PC-3 (cell line): ENCODE measurements around the gene IFI35. TPM values are rescaled to one million over a fixed set of nuclear protein-coding genes. Genes with fewer than 3 reads are reported as not detected.
"Not testable (repeated sequence)": the region's sequence is repeated elsewhere in the genome, so short reads cannot be mapped to it uniquely, and the experiment has no call there.

Experiments
- ATAC-seq: fragments of 200-7000 bp; cut with Tn5 transposase; 2 replicates; pipeline ENCODE4 v1.9.1; 2020; ENCODE audit warnings: mild to moderate bottlenecking, moderate library complexity
- BruUV-seq: library from RNA; stranded (reverse); fragments of 400-500 nt; replicated peaks from 2 replicates; lab custom pipeline; 2021; lab: Mats Ljungman, UMichigan
- CTCF ChIA-PET: fragments of 300-600 bp; sonication (Branson Sonifier 250); formaldehyde crosslinking; loops from one replicate; lab custom pipeline; 2022; ENCODE audit warnings: antibody characterized with exemption; lab: Charles Lee
- POLR2A ChIA-PET: fragments of 300-600 bp; sonication (Branson Sonifier 250); formaldehyde crosslinking; loops from one replicate; lab custom pipeline; 2022; ENCODE audit warnings: antibody characterized with exemption; ENCODE audit not compliant: unreplicated experiment; lab: Charles Lee
- DNase-seq: peaks from one replicate; pipeline ENCODE4 v3.0.0-alpha.2; 2015
- H2AFZ ChIP-seq: fragments of 300-600 bp; sonication (generic); 2 replicates; pipeline ENCODE4 v1.6.0; 2016; ENCODE audit warnings: antibody characterized with exemption, low read length
- H3F3A ChIP-seq: fragments of 300-600 bp; sonication (generic); one replicate; pipeline ENCODE4 v1.6.0; 2017; ENCODE audit warnings: antibody characterized with exemption, low read length, control low read depth, mild to moderate bottlenecking; ENCODE audit not compliant: unreplicated experiment
- H3K27ac ChIP-seq: fragments of 300-600 bp; sonication (generic); 2 replicates; pipeline ENCODE4 v1.5.1; 2016; ENCODE audit warnings: mild to moderate bottlenecking, low read length
- H3K27me3 ChIP-seq: fragments of 300-600 bp; sonication (generic); 2 replicates; pipeline ENCODE4 v1.6.1; 2016; ENCODE audit warnings: low read length, mixed read lengths
- H3K36me3 ChIP-seq: fragments of 300-600 bp; sonication (generic); 2 replicates; pipeline ENCODE4 v1.6.1; 2016; ENCODE audit warnings: low read depth, mixed run types, low read length, mixed read lengths
- H3K4me1 ChIP-seq: fragments of 300-600 bp; sonication (generic); 2 replicates; pipeline ENCODE4 v1.5.1; 2016; ENCODE audit warnings: low read length; ENCODE audit not compliant: insufficient read depth
- H3K4me2 ChIP-seq: fragments of 300-600 bp; sonication (generic); 2 replicates; pipeline ENCODE4 v1.6.0; 2016; ENCODE audit warnings: low read length
- H3K4me3 ChIP-seq: fragments of 300-600 bp; sonication (generic); 2 replicates; pipeline ENCODE4 v1.5.1; 2016; ENCODE audit warnings: mild to moderate bottlenecking, low read length, mixed read lengths
- H3K79me2 ChIP-seq: fragments of 300-600 bp; sonication (generic); 2 replicates; pipeline ENCODE4 v1.6.1; 2017; ENCODE audit warnings: low read length, mixed read lengths
- H3K9ac ChIP-seq: fragments of 300-600 bp; sonication (generic); 2 replicates; pipeline ENCODE4 v1.6.0; 2016; ENCODE audit warnings: mild to moderate bottlenecking, low read length
- H3K9me2 ChIP-seq: fragments of 300-600 bp; sonication (generic); replicated peaks from 2 replicates; pipeline ENCODE4 v1.6.1; 2016; ENCODE audit warnings: mixed run types, low read length, mixed read lengths
- H3K9me3 ChIP-seq: fragments of 300-600 bp; sonication (generic); 2 replicates; pipeline ENCODE4 v1.6.1; 2016; ENCODE audit warnings: low read length, mixed read lengths
- H4K20me1 ChIP-seq: fragments of 300-600 bp; sonication (generic); 2 replicates; pipeline ENCODE4 v1.6.1; 2016; ENCODE audit warnings: low read length, mixed read lengths
- CTCF ChIP-seq: fragments of 300-600 bp; sonication (generic); conservative IDR thresholded peaks from 2 replicates; pipeline ENCODE4 v1.5.1; 2017; ENCODE audit warnings: antibody characterized with exemption, low read depth, mild to moderate bottlenecking, low read length
- EZH2 ChIP-seq: fragments of 300-600 bp; sonication (generic); IDR thresholded peaks from one replicate; pipeline ENCODE4 v1.6.1; 2017; ENCODE audit warnings: antibody characterized with exemption, mild to moderate bottlenecking, low read length; ENCODE audit not compliant: unreplicated experiment
- EZH2phosphoT487 ChIP-seq: fragments of 300-600 bp; sonication (generic); IDR thresholded peaks from 2 replicates; pipeline ENCODE4 v1.6.1; 2018; ENCODE audit warnings: mild to moderate bottlenecking, antibody characterized with exemption, low read length, borderline replicate concordance
- intact Hi-C: fragments of 100-400 bp; cut with micrococcal nuclease; formaldehyde crosslinking; loops from 2 replicates; pipeline ENCODE4 v1.9.0; 2023
- total RNA-seq: library from RNA; depleted of rRNA; stranded (reverse); fragments of >200 nt; gene quantifications from 2 replicates; pipeline ENCODE4 v1.2.3, GENCODE V29; 2014

IFI35 gene
- total RNA-seq, 1 experiment from 2014 or later, result 12.3 TPM

GRCh38 chr17:43051969-43052368 lies 45.4 kb downstream of the IFI35 start:
- Histone ChIP-seq H3K4me1 (no peaks in the 10 kb centered on the region), H3K79me2 (no peaks in the 10 kb centered on the region), H2AFZ (no peak overlapping the region), H3K9me3 (no peaks in the 10 kb centered on the region), H3F3A (no peaks in the 10 kb centered on the region), H3K4me2 (no peak overlapping the region), H3K27me3 (no peaks in the 10 kb centered on the region), H3K4me3 (no peak overlapping the region), H3K36me3 (peaks cover 3% of the 10 kb centered on the region; the same call in 1 of the 2 replicates), H3K9me2 (no peaks in the 10 kb centered on the region), H3K27ac (no peak overlapping the region), H3K9ac (no peak overlapping the region), H4K20me1 (no peaks in the 10 kb centered on the region)
- ATAC-seq, result no peak
- CTCF ChIA-PET, result no interaction called here
- BruUV-seq, result no TSS peak
- POLR2A ChIA-PET, result no interaction called here
- TF ChIP-seq CTCF, result no peak
- no peak for TF ChIP-seq EZH2phosphoT487
- no peak for TF ChIP-seq EZH2
- no peak for DNase-seq
- intact Hi-C loops, result no loop called here

DNA sequence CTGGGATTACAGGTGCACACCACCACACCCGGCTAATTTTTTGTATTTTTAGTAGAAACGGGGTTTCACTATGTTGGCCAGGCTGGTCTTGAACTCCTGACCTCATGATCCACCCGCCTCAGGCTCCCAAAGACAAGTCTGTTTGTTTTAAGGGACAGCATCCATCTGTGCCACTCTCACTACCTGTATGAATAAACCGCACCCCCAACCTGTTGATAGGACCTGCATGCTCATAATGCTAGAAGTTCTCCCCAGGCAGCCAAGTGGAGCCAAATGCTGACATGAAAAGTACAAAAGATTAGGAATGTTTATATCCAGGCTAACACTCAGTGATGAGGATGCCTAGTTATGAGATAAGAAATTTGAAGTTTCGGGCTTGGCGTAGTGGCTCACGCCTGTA lies 46.4 kb downstream of the IFI35 start:
- intact Hi-C loops, H3F3A ChIP-seq, H3K9me2 ChIP-seq, DNase-seq, H3K4me3 ChIP-seq, H3K27me3 ChIP-seq, H2AFZ ChIP-seq, H3K4me1 ChIP-seq, BruUV-seq, CTCF ChIA-PET, H3K4me2 ChIP-seq, ATAC-seq, H4K20me1 ChIP-seq, H3K36me3 ChIP-seq, H3K27ac ChIP-seq, H3K9me3 ChIP-seq, H3K9ac ChIP-seq, H3K79me2 ChIP-seq, POLR2A ChIA-PET: not testable (repeated sequence)

DNA sequence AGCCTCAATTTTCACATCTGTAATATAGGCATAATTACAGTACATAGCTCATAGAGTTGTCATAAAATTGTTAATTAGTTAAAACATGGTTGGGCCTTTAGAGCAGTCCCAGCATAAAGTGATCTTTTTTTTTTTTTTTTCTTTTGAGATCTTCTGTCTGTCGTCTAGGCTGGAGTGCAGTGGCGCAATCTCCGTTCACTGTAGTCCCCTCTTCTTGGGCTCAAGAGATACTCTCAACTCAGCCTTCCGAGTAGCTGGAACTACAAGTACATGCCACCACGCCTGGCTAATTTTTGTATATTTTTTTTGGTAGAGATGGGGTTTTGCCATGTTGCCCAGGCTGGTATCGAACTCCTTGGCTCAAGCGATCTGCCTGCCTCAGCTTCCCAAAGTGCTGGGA lies 49.5 kb downstream of the IFI35 start:
- H3K9me3 ChIP-seq, result no peaks in the 10 kb centered on the region
- ChIA-PET CTCF (no interaction called here), POLR2A (no interaction called here)
- no peaks in the 10 kb centered on the region for H3K9me2 ChIP-seq
- no peak overlapping the region for H3K9ac ChIP-seq
- H4K20me1 ChIP-seq, result no peaks in the 10 kb centered on the region
- H3K36me3 ChIP-seq, result peaks cover 3% of the 10 kb centered on the region; the same call in 1 of the 2 replicates
- H3F3A ChIP-seq, result no peaks in the 10 kb centered on the region
- DNase-seq (no peak), ATAC-seq (no peak)
- no peak overlapping the region for H3K4me2 ChIP-seq
- H3K4me1 ChIP-seq, result no peaks in the 10 kb centered on the region
- TF ChIP-seq EZH2phosphoT487 (no peak), CTCF (no peak), EZH2 (no peak)
- no peak overlapping the region for H2AFZ ChIP-seq
- no peaks in the 10 kb centered on the region for H3K27me3 ChIP-seq
- intact Hi-C loops, result no loop called here
- H3K79me2 ChIP-seq, result no peaks in the 10 kb centered on the region
- BruUV-seq, result no TSS peak
- H3K4me3 ChIP-seq, result no peak overlapping the region
- no peak overlapping the region for H3K27ac ChIP-seq
